Activated CD4-positive, alpha-beta T cell treated with anti-CD3 and anti-CD28 coated beads, Interleukin-2, amount 10 ng/mL, durations not matched to agents 7 days and 5 days (primary cell): ENCODE results near the gene PTPRO. TPM values are rescaled to one million over a fixed set of nuclear protein-coding genes. Genes with fewer than 3 reads are reported as not detected.

Source experiments
- CTCF ChIA-PET: fragments of 350-600 bp; sonication (Branson Sonifier 250); formaldehyde crosslinking; loops from one replicate; lab custom pipeline; 2021; ENCODE audit warnings: antibody characterized with exemption; lab: Charles Lee
- POLR2A ChIA-PET: fragments of 350-600 bp; sonication (Branson Sonifier 250); formaldehyde crosslinking; loops from one replicate; lab custom pipeline; 2021; ENCODE audit warnings: antibody characterized with exemption; lab: Charles Lee
- DNase-seq: peaks from one replicate; pipeline ENCODE4 v3.0.0-alpha.2; 2020
- H3K27ac Mint-ChIP-seq: one replicate; pipeline ENCODE4 v1.8.0; 2021; ENCODE audit warnings: mild to moderate bottlenecking, moderate library complexity, mixed read lengths
- H3K27me3 Mint-ChIP-seq: one replicate; pipeline ENCODE4 v1.8.0; 2021; ENCODE audit warnings: mixed read lengths
- H3K36me3 Mint-ChIP-seq: one replicate; pipeline ENCODE4 v1.8.0; 2021; ENCODE audit warnings: low read depth, mixed read lengths
- H3K4me1 Mint-ChIP-seq: one replicate; pipeline ENCODE4 v1.8.0; 2021; ENCODE audit warnings: mixed read lengths
- H3K4me3 Mint-ChIP-seq: one replicate; pipeline ENCODE4 v1.8.0; 2021; ENCODE audit warnings: mild to moderate bottlenecking, moderate library complexity, mixed read lengths
- H3K9me3 Mint-ChIP-seq: one replicate; pipeline ENCODE4 v1.8.0; 2021; ENCODE audit warnings: mixed read lengths
- total RNA-seq, 2 experiments: library from RNA; stranded (reverse); gene quantifications; one replicate each; pipeline ENCODE4 v1.2.3, GENCODE V29; 2021

The PTPRO gene
- total RNA-seq, 2 experiments from 2014 or later = 7.7 to 10.2 TPM

DNA sequence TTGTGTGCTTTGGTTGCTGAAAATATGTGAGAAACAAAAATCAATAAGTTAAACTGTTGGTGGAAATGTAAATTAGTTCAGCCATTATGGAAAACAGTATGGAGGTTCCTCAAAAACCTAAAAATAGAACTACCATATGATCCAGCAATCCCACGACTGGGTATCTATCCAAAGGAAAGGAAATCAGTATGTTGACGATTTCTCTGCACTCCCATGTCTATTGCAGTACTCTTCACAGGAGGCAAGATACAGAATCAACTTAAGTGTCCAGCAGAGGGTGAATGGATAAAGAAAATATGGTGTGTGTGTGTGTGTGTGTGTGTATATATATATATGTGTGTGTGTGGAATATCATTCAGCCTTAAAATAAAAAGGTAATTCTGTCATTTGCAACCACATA, 159.5 kb downstream of the PTPRO start:
- Mint-ChIP-seq H3K4me1 (no peaks in the 10 kb centered on the region), H3K36me3 (no peaks in the 10 kb centered on the region), H3K4me3 (no peak overlapping the region), H3K27me3 (peaks cover 15% of the 10 kb centered on the region), H3K9me3 (no peaks in the 10 kb centered on the region), H3K27ac (no peak overlapping the region)
- POLR2A ChIA-PET = no interaction called here
- CTCF ChIA-PET = no interaction called here
- DNase-seq = no peak

DNA sequence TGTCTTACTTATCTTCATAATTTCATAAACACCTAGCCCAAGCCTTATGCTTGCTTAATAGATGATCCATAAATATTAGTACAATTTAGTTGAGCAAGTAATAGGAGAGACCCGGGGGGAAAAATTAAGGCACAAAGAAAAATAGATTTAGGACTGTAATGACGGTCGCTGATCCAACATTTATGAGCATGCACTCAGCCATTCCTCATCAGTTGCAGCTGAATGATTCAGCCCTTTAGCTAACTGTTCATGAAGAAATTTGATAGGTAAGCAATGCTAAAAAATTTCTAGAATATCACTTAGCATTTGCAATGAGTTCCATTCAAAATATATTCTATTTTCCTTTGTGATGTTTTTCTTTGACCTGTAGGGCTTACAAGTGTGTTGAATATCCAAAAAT, 163.2 kb downstream of the PTPRO start:
- H3K4me1 Mint-ChIP-seq = no peaks in the 10 kb centered on the region
- H3K27ac Mint-ChIP-seq = no peak overlapping the region
- H3K4me3 Mint-ChIP-seq = no peak overlapping the region
- no peaks in the 10 kb centered on the region for H3K9me3 Mint-ChIP-seq
- H3K27me3 Mint-ChIP-seq = peaks cover 15% of the 10 kb centered on the region
- DNase-seq = no peak
- H3K36me3 Mint-ChIP-seq = no peaks in the 10 kb centered on the region
- POLR2A ChIA-PET = no interaction called here
- CTCF ChIA-PET = no interaction called here

DNA sequence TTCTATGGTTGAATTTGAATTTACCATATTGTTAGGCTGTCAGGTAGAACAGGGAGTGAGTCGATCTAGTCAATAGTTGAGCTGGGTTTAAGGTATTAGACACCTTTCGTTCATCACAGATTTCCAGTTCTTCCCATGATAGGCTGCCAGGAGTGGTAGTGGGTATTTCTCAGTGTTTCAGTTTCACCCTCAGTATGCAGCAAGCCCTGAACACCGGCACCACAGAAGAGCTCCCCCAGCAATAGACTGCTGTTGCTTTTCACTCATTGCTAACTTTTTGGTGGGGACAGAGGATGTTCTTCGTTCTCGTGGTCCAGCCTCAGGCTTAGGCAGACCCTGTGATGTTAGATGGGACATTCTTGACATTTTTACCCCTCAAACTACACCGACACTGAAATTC, 164.6 kb downstream of the PTPRO start:
- CTCF ChIA-PET = interaction anchor here (1.1 kb wide), 1 partner anchor 36 kb away, joined by 3 read pairs; no protein-coding TSS in a partner anchor
- no peaks in the 10 kb centered on the region for H3K4me1 Mint-ChIP-seq
- POLR2A ChIA-PET = no interaction called here

DNA sequence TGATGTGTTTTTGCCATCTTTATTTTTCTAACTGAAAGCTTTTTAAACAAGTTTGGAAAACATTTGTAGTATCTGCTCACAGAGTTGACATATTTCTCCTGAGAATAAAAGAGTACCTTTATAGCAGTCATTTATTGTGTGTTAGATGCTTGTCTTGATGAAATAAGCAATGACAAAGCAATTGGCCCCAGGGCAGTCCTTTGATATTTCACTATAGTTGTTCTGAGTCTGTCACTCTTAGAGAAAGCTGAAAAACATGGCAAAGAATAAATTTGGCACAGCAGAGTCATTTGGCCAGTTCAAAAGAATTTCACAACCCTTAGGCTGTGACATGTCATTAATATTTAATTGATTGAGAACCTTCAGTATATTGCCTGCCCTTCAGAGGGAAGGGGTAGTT, 166.2 kb downstream of the PTPRO start:
- Mint-ChIP-seq H3K27ac (no peak overlapping the region), H3K4me1 (no peaks in the 10 kb centered on the region), H3K27me3 (peaks cover 16% of the 10 kb centered on the region), H3K4me3 (no peak overlapping the region), H3K36me3 (no peaks in the 10 kb centered on the region), H3K9me3 (no peaks in the 10 kb centered on the region)
- POLR2A ChIA-PET = no interaction called here
- no peak for DNase-seq
- CTCF ChIA-PET = no interaction called here

More for the DNA sequence above, 164.6 kb downstream of the PTPRO start:
- no peak overlapping the region for H3K27ac Mint-ChIP-seq
- no peak for DNase-seq
- no peaks in the 10 kb centered on the region for H3K36me3 Mint-ChIP-seq
- H3K4me3 Mint-ChIP-seq = no peak overlapping the region
- no peaks in the 10 kb centered on the region for H3K9me3 Mint-ChIP-seq
- peaks cover 19% of the 10 kb centered on the region for H3K27me3 Mint-ChIP-seq

DNA sequence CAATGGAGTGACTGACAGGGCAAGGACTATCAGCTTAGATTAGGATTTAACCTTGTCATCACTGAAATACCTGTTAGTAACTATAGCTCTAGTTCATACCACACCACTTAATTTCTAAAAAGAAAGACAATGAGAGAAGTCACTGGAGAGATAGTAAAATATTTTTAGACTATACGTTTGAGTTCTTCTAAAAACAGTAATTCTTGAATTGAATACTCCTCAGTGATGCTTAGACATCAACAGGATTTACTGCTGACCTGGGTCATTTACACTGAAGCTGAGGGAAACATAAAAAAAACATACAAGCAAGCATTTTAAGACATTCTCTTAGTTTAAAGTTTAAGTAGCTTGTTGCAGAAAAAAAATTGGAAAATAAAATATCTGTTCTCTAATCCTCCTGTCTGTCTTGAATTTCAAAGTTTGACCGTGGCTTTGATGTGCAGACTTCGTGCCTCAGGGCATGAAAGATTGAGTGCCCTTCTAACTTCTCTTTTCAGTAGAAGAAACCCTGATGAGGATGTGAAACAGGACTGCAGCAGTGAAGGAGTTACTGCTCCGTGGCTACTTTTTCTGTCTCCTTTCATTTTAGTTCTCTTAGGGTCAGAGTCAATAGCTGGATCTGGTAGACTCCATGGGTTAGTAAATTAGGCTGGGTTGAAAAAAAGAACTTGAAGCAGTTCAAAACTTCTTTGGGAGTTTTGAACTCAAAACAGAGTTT, 172.2 kb downstream of the PTPRO start:
- no peak for DNase-seq
- ChIA-PET POLR2A (no interaction called here), CTCF (no interaction called here)
- peaks cover 29% of the 10 kb centered on the region for H3K27me3 Mint-ChIP-seq
- H3K36me3 Mint-ChIP-seq = no peaks in the 10 kb centered on the region
- no peaks in the 10 kb centered on the region for H3K9me3 Mint-ChIP-seq
- H3K4me3 Mint-ChIP-seq = no peak overlapping the region
- H3K27ac Mint-ChIP-seq = no peak overlapping the region
- no peaks in the 10 kb centered on the region for H3K4me1 Mint-ChIP-seq

DNA sequence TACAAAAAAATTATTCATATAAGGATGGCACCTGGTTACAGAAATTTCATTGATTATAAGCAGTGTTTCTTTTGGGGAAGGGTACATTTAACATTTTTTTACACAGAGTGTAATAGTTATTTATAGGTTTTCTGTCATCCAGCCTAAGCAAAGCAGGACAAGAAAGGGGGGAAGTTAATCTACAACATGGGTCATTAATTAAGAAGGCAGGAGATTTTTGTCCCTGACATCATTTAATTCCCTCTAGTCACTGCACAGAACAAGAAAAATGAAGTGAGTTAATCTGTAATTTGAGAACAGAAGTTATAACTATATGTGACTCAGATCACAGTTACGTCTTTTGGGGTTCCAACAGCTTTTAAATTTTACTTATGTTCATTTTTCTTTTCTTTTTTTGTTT, 173.4 kb downstream of the PTPRO start:
- DNase-seq = no peak
- Mint-ChIP-seq H3K36me3 (no peaks in the 10 kb centered on the region), H3K27ac (no peak overlapping the region), H3K27me3 (peaks cover 30% of the 10 kb centered on the region), H3K4me3 (no peak overlapping the region), H3K4me1 (no peaks in the 10 kb centered on the region), H3K9me3 (no peaks in the 10 kb centered on the region)
- ChIA-PET POLR2A (no interaction called here), CTCF (no interaction called here)

DNA sequence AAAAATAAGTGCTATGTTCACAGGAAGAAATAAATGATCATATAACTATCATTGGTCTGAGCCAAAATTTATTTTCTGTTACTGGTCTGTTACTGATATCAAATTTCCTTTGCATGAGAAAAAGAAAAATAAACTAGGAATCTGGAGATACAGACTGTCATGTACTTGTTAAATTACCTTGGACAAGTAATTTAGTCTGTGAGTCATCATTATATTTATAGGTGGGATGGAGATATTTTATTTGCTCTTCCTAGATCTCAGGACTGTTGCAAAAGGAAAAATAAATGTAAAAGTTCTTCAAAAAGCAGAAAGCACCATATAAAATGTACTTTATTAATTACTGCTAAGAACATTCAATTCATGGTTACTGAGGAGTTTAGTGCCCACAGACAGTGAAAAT, 174.4 kb downstream of the PTPRO start:
- ChIA-PET CTCF (no interaction called here), POLR2A (no interaction called here)

DNA sequence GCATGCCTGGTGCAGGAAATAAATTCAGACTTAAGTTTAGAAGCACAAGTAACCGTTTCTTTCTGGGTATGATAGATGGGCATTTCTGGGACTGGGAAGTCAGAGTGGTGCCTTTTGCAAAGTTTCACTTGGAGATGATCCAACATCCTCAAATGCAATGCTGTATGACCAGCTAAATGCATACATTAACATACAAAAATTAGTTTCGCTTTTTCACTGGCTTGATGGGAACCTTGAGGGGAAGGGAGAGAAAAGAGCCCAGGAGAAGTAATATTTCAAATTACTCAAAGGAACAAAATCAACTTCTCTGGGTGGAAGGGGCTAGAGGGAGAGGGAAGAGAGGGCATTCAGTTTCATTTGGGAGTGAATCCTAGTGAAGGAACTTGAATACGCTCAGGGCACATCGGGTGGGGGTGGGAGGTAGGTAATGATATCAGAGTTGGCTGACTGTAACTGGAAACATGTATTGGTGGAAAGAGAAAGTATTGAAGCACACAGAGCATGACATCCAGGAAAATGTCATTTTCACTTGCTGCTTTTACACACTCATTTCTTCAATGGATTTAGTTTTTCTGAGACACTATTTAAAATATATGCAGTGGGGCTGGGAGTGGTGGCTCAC, 175.5 kb downstream of the PTPRO start:
- DNase-seq = no peak
- Mint-ChIP-seq H3K4me3 (no peak overlapping the region), H3K9me3 (no peaks in the 10 kb centered on the region), H3K27me3 (peaks cover 28% of the 10 kb centered on the region), H3K4me1 (no peaks in the 10 kb centered on the region), H3K27ac (no peak overlapping the region), H3K36me3 (no peaks in the 10 kb centered on the region)
- POLR2A ChIA-PET = no interaction called here
- CTCF ChIA-PET = no interaction called here

More for the DNA sequence above, 174.4 kb downstream of the PTPRO start:
- H3K36me3 Mint-ChIP-seq = no peaks in the 10 kb centered on the region
- no peak overlapping the region for H3K27ac Mint-ChIP-seq
- no peaks in the 10 kb centered on the region for H3K9me3 Mint-ChIP-seq
- H3K4me3 Mint-ChIP-seq = no peak overlapping the region
- DNase-seq = no peak
- no peaks in the 10 kb centered on the region for H3K4me1 Mint-ChIP-seq
- H3K27me3 Mint-ChIP-seq = peaks cover 29% of the 10 kb centered on the region

DNA sequence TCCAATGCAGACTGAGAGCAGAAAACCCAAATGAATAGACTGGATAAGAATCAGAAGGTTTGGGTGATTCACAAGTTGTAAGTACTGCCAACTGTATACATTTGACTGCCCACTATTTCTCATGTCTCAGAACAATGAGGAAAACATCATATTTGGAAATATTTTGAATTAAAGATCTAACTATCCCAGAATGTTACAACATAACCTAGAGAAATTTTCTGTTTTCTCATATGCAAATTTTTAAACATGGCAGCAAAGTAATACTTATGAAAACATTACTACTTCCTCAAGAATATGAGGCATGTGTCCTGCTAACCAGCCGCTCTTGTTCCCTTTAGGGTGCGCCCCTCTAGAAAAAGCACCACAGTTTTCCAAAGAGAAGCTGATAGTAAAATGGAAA, 179.9 kb downstream of the PTPRO start:
- Mint-ChIP-seq H3K27ac (no peak overlapping the region), H3K4me1 (no peaks in the 10 kb centered on the region), H3K9me3 (no peaks in the 10 kb centered on the region), H3K36me3 (no peaks in the 10 kb centered on the region), H3K27me3 (peaks cover 18% of the 10 kb centered on the region), H3K4me3 (no peak overlapping the region)
- no peak for DNase-seq
- ChIA-PET POLR2A (interaction anchor here (0.7 kb wide), 1 partner anchor 300 kb away, joined by 3 read pairs; no protein-coding TSS in a partner anchor), CTCF (no interaction called here)

DNA sequence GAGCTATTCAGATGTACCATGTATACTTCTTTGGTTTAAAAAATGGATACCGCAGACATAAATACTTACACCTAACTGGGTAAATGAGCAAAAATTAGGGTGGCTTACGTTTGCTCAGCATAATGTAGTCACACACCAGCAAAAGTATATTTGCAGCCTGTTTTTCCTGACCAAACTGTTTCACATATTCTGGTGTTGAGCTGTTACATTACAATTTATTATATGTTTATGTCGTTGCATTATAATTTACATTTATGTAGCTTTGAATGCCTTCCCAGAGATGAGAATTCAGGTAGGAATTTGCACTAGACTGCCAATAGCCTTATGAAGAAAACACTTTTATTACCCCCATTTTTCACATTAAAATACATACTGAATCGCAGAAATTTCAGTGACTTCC, 183.3 kb downstream of the PTPRO start:
- Mint-ChIP-seq H3K36me3 (no peaks in the 10 kb centered on the region), H3K27ac (no peak overlapping the region), H3K9me3 (no peaks in the 10 kb centered on the region), H3K27me3 (peaks cover 9% of the 10 kb centered on the region), H3K4me1 (no peaks in the 10 kb centered on the region), H3K4me3 (no peak overlapping the region)
- POLR2A ChIA-PET = no interaction called here
- DNase-seq = no peak
- CTCF ChIA-PET = no interaction called here

DNA sequence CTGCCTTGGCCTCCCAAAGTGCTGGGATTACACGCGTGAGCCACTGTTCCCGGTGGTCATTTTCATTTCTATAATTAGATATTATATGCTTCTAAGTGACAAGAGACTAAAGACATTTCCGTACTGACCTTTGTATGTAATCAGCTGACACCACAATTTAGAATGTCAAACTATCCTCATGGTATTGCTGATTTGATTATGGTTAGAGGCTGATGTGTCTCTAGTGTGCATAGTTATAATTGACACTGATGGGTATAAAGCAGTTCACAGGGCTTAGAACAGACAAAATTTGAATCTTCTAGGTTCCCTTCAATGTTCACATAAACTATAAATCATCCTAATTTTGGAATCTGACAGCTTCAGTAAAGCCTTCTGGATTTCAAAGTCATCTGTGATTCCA, 192.7 kb downstream of the PTPRO start:
- no peaks in the 10 kb centered on the region for H3K4me1 Mint-ChIP-seq
- H3K27ac Mint-ChIP-seq = no peak overlapping the region
- no peaks in the 10 kb centered on the region for H3K9me3 Mint-ChIP-seq
- ChIA-PET POLR2A (no interaction called here), CTCF (no interaction called here)
- no peak overlapping the region for H3K4me3 Mint-ChIP-seq
- peaks cover 10% of the 10 kb centered on the region for H3K27me3 Mint-ChIP-seq
- no peak for DNase-seq
- H3K36me3 Mint-ChIP-seq = no peaks in the 10 kb centered on the region

DNA sequence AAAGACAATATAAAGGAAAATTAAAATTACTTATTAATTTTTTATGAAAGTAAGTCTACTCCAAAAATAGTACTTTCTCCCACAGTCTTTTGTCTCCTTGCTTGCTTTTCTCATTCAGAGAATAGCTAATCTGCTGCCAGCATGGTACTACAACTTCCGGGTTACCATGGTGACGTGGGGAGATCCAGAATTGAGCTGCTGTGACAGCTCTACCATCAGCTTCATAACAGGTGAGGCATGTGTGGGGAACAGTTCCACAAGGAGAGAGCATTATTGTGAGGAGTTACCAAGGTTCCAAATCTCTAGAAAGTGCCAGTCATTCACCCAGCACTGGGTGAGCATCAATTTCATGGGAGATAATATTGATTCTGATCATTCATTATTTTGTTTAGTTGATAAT, 197.8 kb downstream of the PTPRO start:
- POLR2A ChIA-PET = no interaction called here
- Mint-ChIP-seq H3K27me3 (peaks cover 31% of the 10 kb centered on the region), H3K9me3 (no peaks in the 10 kb centered on the region)

DNA sequence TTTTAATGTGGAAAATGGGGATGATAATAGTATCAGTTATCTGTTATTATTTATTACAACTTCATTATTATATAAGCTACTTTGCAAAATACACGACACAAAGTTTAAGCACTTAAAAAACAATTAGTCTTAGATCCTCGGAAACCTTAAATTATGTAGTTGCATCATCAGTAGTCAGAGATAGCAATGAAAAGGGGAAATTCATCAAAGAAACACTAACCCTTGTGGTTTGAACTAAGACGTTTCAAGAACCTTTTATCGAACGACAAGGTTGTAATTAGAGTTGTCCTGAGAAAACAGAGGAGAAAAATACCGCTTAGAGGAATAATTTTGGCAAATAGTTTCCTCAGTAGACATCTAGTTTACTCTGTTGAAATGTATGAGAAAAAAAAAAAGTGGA, 198.5 kb downstream of the PTPRO start:
- Mint-ChIP-seq H3K4me1 (peaks cover 2% of the 10 kb centered on the region), H3K27me3 (peaks cover 31% of the 10 kb centered on the region), H3K9me3 (no peaks in the 10 kb centered on the region), H3K4me3 (no peak overlapping the region), H3K36me3 (no peaks in the 10 kb centered on the region), H3K27ac (no peak overlapping the region)
- DNase-seq = no peak
- ChIA-PET CTCF (interaction anchor here (1.3 kb wide), 1 partner anchor 12 kb away, joined by 3 read pairs; no protein-coding TSS in a partner anchor), POLR2A (no interaction called here)

More for the DNA sequence above, 197.8 kb downstream of the PTPRO start:
- Mint-ChIP-seq H3K4me3 (no peak overlapping the region), H3K36me3 (no peaks in the 10 kb centered on the region), H3K4me1 (peaks cover 2% of the 10 kb centered on the region), H3K27ac (no peak overlapping the region)
- no peak for DNase-seq
- CTCF ChIA-PET = no interaction called here
